Neural cell (in vitro differentiated cells): ENCODE data around the gene SELENOO. TPM values are rescaled to one million over a fixed set of nuclear protein-coding genes. Genes with fewer than 3 reads are reported as not detected.

Experiments used
- H2AFZ ChIP-seq: fragments of 200-600, 300-800 bp; sonication (generic), shearing (Covaris generic); 2 replicates; pipeline ENCODE4 v1.6.0; 2014; ENCODE audit warnings: low read depth, mild to moderate bottlenecking, antibody characterized with exemption, low read length, moderate library complexity
- H3F3A ChIP-seq: fragments of 200-600 bp; shearing (Covaris generic); 2 replicates; pipeline ENCODE4 v1.6.1; 2016; ENCODE audit warnings: mild to moderate bottlenecking, moderate library complexity, mixed read lengths, antibody characterized with exemption, low read length; ENCODE audit not compliant: insufficient read depth, poor library complexity, severe bottlenecking
- H3K27ac ChIP-seq: fragments of 200-600, 300-800 bp; sonication (generic), shearing (Covaris generic); 2 replicates; pipeline ENCODE4 v1.5.1; 2014; ENCODE audit warnings: mild to moderate bottlenecking, low read length, moderate library complexity
- H3K27me3 ChIP-seq: fragments of 300-800, 200-600 bp; sonication (generic), shearing (Covaris generic); 2 replicates; pipeline ENCODE4 v1.6.0; 2014; ENCODE audit warnings: mild to moderate bottlenecking, low read depth, low read length, moderate library complexity; ENCODE audit not compliant: insufficient read depth
- H3K36me3 ChIP-seq: fragments of 300-800, 200-600 bp; sonication (generic), shearing (Covaris generic); 2 replicates; pipeline ENCODE4 v1.5.1; 2014; ENCODE audit warnings: mild to moderate bottlenecking, antibody characterized with exemption, low read length, moderate library complexity; ENCODE audit not compliant: insufficient read depth
- H3K4me2 ChIP-seq: fragments of 300-800, 200-600 bp; sonication (generic), shearing (Covaris generic); 2 replicates; pipeline ENCODE4 v1.6.0; 2014; ENCODE audit warnings: mild to moderate bottlenecking, low read length
- H3K4me3 ChIP-seq: fragments of 300-800, 200-600 bp; sonication (generic), shearing (Covaris generic); 2 replicates; pipeline ENCODE4 v1.5.1; 2014; ENCODE audit warnings: mild to moderate bottlenecking, low read length, moderate library complexity
- H3K79me2 ChIP-seq: fragments of 200-600 bp; shearing (Covaris generic); replicated peaks from 2 replicates; pipeline ENCODE4 v1.6.0; 2014; ENCODE audit warnings: mild to moderate bottlenecking, low read length, moderate library complexity; ENCODE audit not compliant: insufficient read depth
- H3K9ac ChIP-seq: fragments of 300-800, 200-600 bp; sonication (generic), shearing (Covaris generic); 2 replicates; pipeline ENCODE4 v1.6.1; 2016; ENCODE audit warnings: mild to moderate bottlenecking, low read length, mixed read lengths
- H3K9me2 ChIP-seq: fragments of 200-600 bp; shearing (Covaris generic); 2 replicates; pipeline ENCODE4 v1.6.1; 2016; ENCODE audit warnings: mild to moderate bottlenecking, low read length, mixed read lengths; ENCODE audit not compliant: insufficient read depth
- H3K9me3 ChIP-seq: fragments of 200-600, 300-800 bp; sonication (generic), shearing (Covaris generic); 2 replicates; pipeline ENCODE4 v1.6.1; 2016; ENCODE audit warnings: mild to moderate bottlenecking, mixed run types, low read length, moderate library complexity, mixed read lengths
- H4K20me1 ChIP-seq: fragments of 200-600 bp; shearing (Covaris generic); 2 replicates; pipeline ENCODE4 v1.6.1; 2016; ENCODE audit warnings: mild to moderate bottlenecking, mixed run types; ENCODE audit not compliant: insufficient read depth
- CTCF ChIP-seq: fragments of 450-650 bp; IDR thresholded peaks from 2 replicates; pipeline ENCODE4 v1.5.1; 2014; ENCODE audit warnings: antibody characterized with exemption, mild to moderate bottlenecking, moderate library complexity; ENCODE audit not compliant: poor library complexity, severe bottlenecking
- EP300 ChIP-seq: fragments of 450-650 bp; conservative IDR thresholded peaks from 2 replicates; pipeline ENCODE4 v1.6.1; 2014; ENCODE audit warnings: antibody characterized with exemption, mild to moderate bottlenecking, moderate library complexity; ENCODE audit not compliant: poor library complexity, severe bottlenecking
- EZH2 ChIP-seq: fragments of 200-600, 300-800 bp; shearing (Covaris generic), sonication (generic); IDR thresholded peaks from 2 replicates; pipeline ENCODE4 v1.6.1; 2014; ENCODE audit warnings: antibody characterized with exemption, low read length, borderline replicate concordance, mild to moderate bottlenecking; ENCODE audit not compliant: insufficient read depth, poor library complexity, severe bottlenecking
- MXI1 ChIP-seq: fragments of 450-650 bp; conservative IDR thresholded peaks from 2 replicates; pipeline ENCODE4 v1.6.1; 2014; ENCODE audit warnings: antibody characterized with exemption, mild to moderate bottlenecking; ENCODE audit not compliant: poor library complexity, severe bottlenecking
- POLR2AphosphoS5 ChIP-seq: IDR thresholded peaks from 2 replicates; pipeline ENCODE4 v1.6.1; 2012
- RAD21 ChIP-seq: fragments of 450-650 bp; conservative IDR thresholded peaks from 2 replicates; pipeline ENCODE4 v1.6.1; 2014; ENCODE audit warnings: antibody characterized with exemption, mild to moderate bottlenecking, moderate library complexity
- REST ChIP-seq: IDR thresholded peaks from 2 replicates; pipeline ENCODE4 v1.6.1; 2012; ENCODE audit warnings: borderline replicate concordance
- SMC3 ChIP-seq: fragments of 450-650 bp; conservative IDR thresholded peaks from 2 replicates; pipeline ENCODE4 v1.6.1; 2014; ENCODE audit warnings: antibody characterized with exemption, mild to moderate bottlenecking, moderate library complexity; ENCODE audit not compliant: poor library complexity
- TAF1 ChIP-seq: IDR thresholded peaks from 2 replicates; pipeline ENCODE4 v1.6.1; 2012; ENCODE audit warnings: low read depth
- polyA plus RNA-seq: library from polyadenylated mRNA; depleted of rRNA; stranded (reverse); fragments of >200 nt; gene quantifications from 2 replicates; pipeline ENCODE4 v1.2.3, GENCODE V29; 2014

The SELENOO gene
- polyA plus RNA-seq, 1 donor from 2014 or later: 42.0 TPM

GRCh38 chr22:50192436-50193204 lies 8.2 kb upstream of the SELENOO start:
- TF ChIP-seq EP300 (no peak), CTCF (no peak), TAF1 (no peak)
- H3K79me2 ChIP-seq: no peaks in the 10 kb centered on the region
- H4K20me1 ChIP-seq: no peaks in the 10 kb centered on the region

GRCh38 chr22:50193621-50194020 lies 7.2 kb upstream of the SELENOO start:
- Histone ChIP-seq H4K20me1 (no peaks in the 10 kb centered on the region), H3K36me3 (no peaks in the 10 kb centered on the region), H3K79me2 (no peaks in the 10 kb centered on the region), H3K4me2 (no peak overlapping the region), H3K27me3 (no peaks in the 10 kb centered on the region), H3K4me3 (no peak overlapping the region), H3K9me2 (no peaks in the 10 kb centered on the region), H2AFZ (no peak overlapping the region), H3K9me3 (no peaks in the 10 kb centered on the region), H3K27ac (no peak overlapping the region), H3F3A (no peaks in the 10 kb centered on the region), H3K9ac (no peak overlapping the region)
- TF ChIP-seq RAD21 (no peak), CTCF (no peak), TAF1 (no peak), SMC3 (no peak), EP300 (no peak), REST (no peak), MXI1 (no peak), POLR2AphosphoS5 (no peak), EZH2 (no peak)

More at GRCh38 chr22:50192436-50193204, 8.2 kb upstream of the SELENOO start:
- no peak overlapping the region for H3K4me2 ChIP-seq
- no peaks in the 10 kb centered on the region for H3K27me3 ChIP-seq
- H3K9me2 ChIP-seq: no peaks in the 10 kb centered on the region
- H3K27ac ChIP-seq: no peak overlapping the region
- H3K4me3 ChIP-seq: no peak overlapping the region
- no peak overlapping the region for H2AFZ ChIP-seq
- H3K9me3 ChIP-seq: no peaks in the 10 kb centered on the region
- no peak overlapping the region for H3K9ac ChIP-seq
- no peaks in the 10 kb centered on the region for H3F3A ChIP-seq
- no peaks in the 10 kb centered on the region for H3K36me3 ChIP-seq
